GM10847 (cell line): ENCODE results near the gene QSOX2.

ENCODE experiments used
- POLR2A ChIP-seq: IDR thresholded peaks from 2 replicates; pipeline ENCODE4 v1.6.1; 2011; ENCODE audit not compliant: insufficient read length; ENCODE audit errors: extremely low read depth

QSOX2 gene

GRCh38 chr9:136261686-136262430 lies 16.2 kb upstream of the QSOX2 start:
- no peak for TF ChIP-seq POLR2A

GRCh38 chr9:136260936-136261472 lies 15.4 kb upstream of the QSOX2 start:
- no peak for TF ChIP-seq POLR2A

GRCh38 chr9:136260521-136260920 lies 14.9 kb upstream of the QSOX2 start:
- no peak for TF ChIP-seq POLR2A

- TF ChIP-seq POLR2A: no peak
Observed at GRCh38 chr9:136259836-136260235, 14.2 kb upstream of the QSOX2 start.

GRCh38 chr9:136259517-136259813 lies 13.9 kb upstream of the QSOX2 start:
- no peak for TF ChIP-seq POLR2A

GRCh38 chr9:136258786-136259516 lies 13.3 kb upstream of the QSOX2 start:
- no peak for TF ChIP-seq POLR2A

GRCh38 chr9:136258299-136258625 lies 12.7 kb upstream of the QSOX2 start:
- no peak for TF ChIP-seq POLR2A

GRCh38 chr9:136257381-136258298 lies 12.0 kb upstream of the QSOX2 start:
- no peak for TF ChIP-seq POLR2A

- no peak for TF ChIP-seq POLR2A
Observed at GRCh38 chr9:136255896-136256890, 10.6 kb upstream of the QSOX2 start.

GRCh38 chr9:136255166-136255538 lies 9.5 kb upstream of the QSOX2 start:
- TF ChIP-seq POLR2A: no peak

GRCh38 chr9:136254381-136255165 lies 9.0 kb upstream of the QSOX2 start:
- TF ChIP-seq POLR2A: no peak

GRCh38 chr9:136253246-136254130 lies 7.9 kb upstream of the QSOX2 start:
- no peak for TF ChIP-seq POLR2A

GRCh38 chr9:136252846-136253245 lies 7.2 kb upstream of the QSOX2 start:
- no peak for TF ChIP-seq POLR2A
